Measurements from ENCODE around the gene TMEM18.
"Not testable (repeated sequence)": the region's sequence is repeated elsewhere in the genome, so short reads cannot be mapped to it uniquely, and the experiment has no call there.

Gene TMEM18

GRCh38 chr2:709138-709765, 32.0 kb upstream of the TMEM18 start:
- H3K27me3 ChIP-seq (replicated peaks; ENCODE audit: insufficient read depth, low read length): no peaks in the 10 kb centered on the region
- DNase-seq: no peak
- no peaks in the 10 kb centered on the region for H3K36me3 ChIP-seq (replicated peaks; ENCODE audit: insufficient read depth, low read length)
- no peak overlapping the region for H3K4me3 ChIP-seq (ENCODE audit: low read length)
- H3F3A ChIP-seq (ENCODE audit: insufficient read depth, low read length): no peaks in the 10 kb centered on the region; the same call in 1 of the 2 replicates
- H2AFZ ChIP-seq (ENCODE audit: low read length): no peak overlapping the region
- no peaks in the 10 kb centered on the region for H4K20me1 ChIP-seq (ENCODE audit: insufficient read depth, low read length)
- H3K4me1 ChIP-seq (ENCODE audit: low read length): no peaks in the 10 kb centered on the region
- H3K4me2 ChIP-seq (ENCODE audit: low read depth, low read length): no peak overlapping the region
- no peak overlapping the region for H3K9ac ChIP-seq (ENCODE audit: low read length)
- no peak for TF ChIP-seq EZH2phosphoT487 (IDR thresholded peaks at IDR 0.05; ENCODE audit: low read length)
- TF ChIP-seq CTCF (IDR thresholded peaks at IDR 0.05; ENCODE audit: low read length): no peak
- no peak for TF ChIP-seq EZH2 (optimal IDR thresholded peaks at IDR 0.05; ENCODE audit: low read depth, low read length)
- H3K79me2 ChIP-seq (ENCODE audit: low read length): no peaks in the 10 kb centered on the region
- no peak overlapping the region for H3K27ac ChIP-seq (ENCODE audit: low read length)
- no peaks in the 10 kb centered on the region for H3K9me3 ChIP-seq (replicated peaks; ENCODE audit: insufficient read depth, low read length)
- H3K9me2 ChIP-seq (replicated peaks; ENCODE audit: insufficient read depth, low read length): no peaks in the 10 kb centered on the region

GRCh38 chr2:708667-709066, 31.5 kb upstream of the TMEM18 start:
- Histone ChIP-seq H3K4me3 (ENCODE audit: low read length) (no peak overlapping the region), H3K27ac (ENCODE audit: low read length) (no peak overlapping the region), H3K9ac (ENCODE audit: low read length) (no peak overlapping the region), H3F3A (ENCODE audit: insufficient read depth, low read length) (no peaks in the 10 kb centered on the region; the same call in 1 of the 2 replicates), H3K79me2 (ENCODE audit: low read length) (no peaks in the 10 kb centered on the region), H3K36me3 (replicated peaks; ENCODE audit: insufficient read depth, low read length) (no peaks in the 10 kb centered on the region), H3K4me2 (ENCODE audit: low read depth, low read length) (no peak overlapping the region), H2AFZ (ENCODE audit: low read length) (no peak overlapping the region), H3K9me2 (replicated peaks; ENCODE audit: insufficient read depth, low read length) (no peaks in the 10 kb centered on the region), H3K4me1 (ENCODE audit: low read length) (no peaks in the 10 kb centered on the region), H4K20me1 (ENCODE audit: insufficient read depth, low read length) (no peaks in the 10 kb centered on the region), H3K27me3 (replicated peaks; ENCODE audit: insufficient read depth, low read length) (no peaks in the 10 kb centered on the region), H3K9me3 (replicated peaks; ENCODE audit: insufficient read depth, low read length) (no peaks in the 10 kb centered on the region)
- TF ChIP-seq EZH2 (optimal IDR thresholded peaks at IDR 0.05; ENCODE audit: low read depth, low read length) (no peak), EZH2phosphoT487 (IDR thresholded peaks at IDR 0.05; ENCODE audit: low read length) (no peak), CTCF (IDR thresholded peaks at IDR 0.05; ENCODE audit: low read length) (no peak)
- no peak for DNase-seq

- no peaks in the 10 kb centered on the region for H4K20me1 ChIP-seq (ENCODE audit: insufficient read depth, low read length)
- H3K4me3 ChIP-seq (ENCODE audit: low read length): no peak overlapping the region
- no peak overlapping the region for H3K27ac ChIP-seq (ENCODE audit: low read length)
- no peaks in the 10 kb centered on the region for H3K9me2 ChIP-seq (replicated peaks; ENCODE audit: insufficient read depth, low read length)
- DNase-seq: no peak
- H2AFZ ChIP-seq (ENCODE audit: low read length): no peak overlapping the region
- no peak for TF ChIP-seq CTCF (IDR thresholded peaks at IDR 0.05; ENCODE audit: low read length)
- no peak for TF ChIP-seq EZH2 (optimal IDR thresholded peaks at IDR 0.05; ENCODE audit: low read depth, low read length)
- TF ChIP-seq EZH2phosphoT487 (IDR thresholded peaks at IDR 0.05; ENCODE audit: low read length): no peak
- H3K9ac ChIP-seq (ENCODE audit: low read length): no peak overlapping the region
- no peaks in the 10 kb centered on the region for H3K36me3 ChIP-seq (replicated peaks; ENCODE audit: insufficient read depth, low read length)
- H3K4me1 ChIP-seq (ENCODE audit: low read length): no peaks in the 10 kb centered on the region
- no peaks in the 10 kb centered on the region for H3K9me3 ChIP-seq (replicated peaks; ENCODE audit: insufficient read depth, low read length)
- peak overlapping the region; percentile 16; the same call in 1 of the 2 replicates for H3K4me2 ChIP-seq (ENCODE audit: low read depth, low read length)
- no peaks in the 10 kb centered on the region; the same call in 1 of the 2 replicates for H3F3A ChIP-seq (ENCODE audit: insufficient read depth, low read length)
- H3K79me2 ChIP-seq (ENCODE audit: low read length): no peaks in the 10 kb centered on the region
- H3K27me3 ChIP-seq (replicated peaks; ENCODE audit: insufficient read depth, low read length): no peaks in the 10 kb centered on the region
Measured at GRCh38 chr2:705971-706511, 28.8 kb upstream of the TMEM18 start.

GRCh38 chr2:702765-703164, 25.6 kb upstream of the TMEM18 start:
- not testable (repeated sequence) for DNase-seq; H3K27ac ChIP-seq (ENCODE audit: low read length); H3K79me2 ChIP-seq (ENCODE audit: low read length); H3K27me3 ChIP-seq (replicated peaks; ENCODE audit: insufficient read depth, low read length); H3K4me3 ChIP-seq (ENCODE audit: low read length); H3K4me1 ChIP-seq (ENCODE audit: low read length); H3K9me2 ChIP-seq (replicated peaks; ENCODE audit: insufficient read depth, low read length); H3F3A ChIP-seq (ENCODE audit: insufficient read depth, low read length); H3K4me2 ChIP-seq (ENCODE audit: low read depth, low read length); H4K20me1 ChIP-seq (ENCODE audit: insufficient read depth, low read length); H3K9ac ChIP-seq (ENCODE audit: low read length); H2AFZ ChIP-seq (ENCODE audit: low read length); H3K36me3 ChIP-seq (replicated peaks; ENCODE audit: insufficient read depth, low read length); H3K9me3 ChIP-seq (replicated peaks; ENCODE audit: insufficient read depth, low read length)

Data from MM.1S (cell line).